ENCODE measurements around the gene TMEM164.

The TMEM164 gene

DNA sequence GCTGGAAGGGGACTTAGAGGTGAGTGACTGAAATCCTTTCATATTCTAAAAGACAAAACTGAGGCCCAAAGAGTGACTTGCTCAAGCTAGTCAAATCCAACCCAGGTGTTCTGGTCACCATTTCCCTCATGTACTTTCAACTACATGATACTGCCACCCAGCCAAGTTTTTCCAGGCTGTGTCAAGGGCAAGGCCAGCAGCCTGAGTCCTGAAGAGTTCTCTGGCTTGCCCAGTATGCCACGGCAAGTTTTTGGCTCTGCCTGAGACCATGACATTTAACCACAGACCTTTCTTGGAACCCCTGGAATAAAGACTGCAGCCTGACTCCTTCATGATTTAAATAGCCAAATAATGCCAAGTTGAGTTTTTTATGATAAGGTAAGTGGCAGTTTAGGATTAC is 10.7 kb upstream of the TMEM164 start:
- TF ChIP-seq, protein P1, sequence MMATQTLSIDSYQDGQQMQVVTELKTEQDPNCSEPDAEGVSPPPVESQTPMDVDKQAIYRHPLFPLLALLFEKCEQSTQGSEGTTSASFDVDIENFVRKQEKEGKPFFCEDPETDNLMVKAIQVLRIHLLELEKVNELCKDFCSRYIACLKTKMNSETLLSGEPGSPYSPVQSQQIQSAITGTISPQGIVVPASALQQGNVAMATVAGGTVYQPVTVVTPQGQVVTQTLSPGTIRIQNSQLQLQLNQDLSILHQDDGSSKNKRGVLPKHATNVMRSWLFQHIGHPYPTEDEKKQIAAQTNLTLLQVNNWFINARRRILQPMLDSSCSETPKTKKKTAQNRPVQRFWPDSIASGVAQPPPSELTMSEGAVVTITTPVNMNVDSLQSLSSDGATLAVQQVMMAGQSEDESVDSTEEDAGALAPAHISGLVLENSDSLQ (IDR thresholded peaks at IDR 0.05), result no peak
- TF ChIP-seq FOXM1 (IDR thresholded peaks at IDR 0.05; ENCODE audit: borderline replicate concordance) (no peak), LEF1 (IDR thresholded peaks at IDR 0.05; ENCODE audit: borderline replicate concordance) (no peak), ZNF384 (IDR thresholded peaks at IDR 0.05) (no peak), ARNT (IDR thresholded peaks at IDR 0.05) (no peak), NFRKB (IDR thresholded peaks at IDR 0.05) (no peak)
- no peak for DNase-seq (ENCODE audit: extremely low spot score)
- ChIA-PET CTCF (no interaction called here), POLR2A (interaction anchor here (2.4 kb wide), 1 partner anchor 10 kb away, joined by 5 read pairs; the partner anchor contains the start of gene TMEM164)

DNA sequence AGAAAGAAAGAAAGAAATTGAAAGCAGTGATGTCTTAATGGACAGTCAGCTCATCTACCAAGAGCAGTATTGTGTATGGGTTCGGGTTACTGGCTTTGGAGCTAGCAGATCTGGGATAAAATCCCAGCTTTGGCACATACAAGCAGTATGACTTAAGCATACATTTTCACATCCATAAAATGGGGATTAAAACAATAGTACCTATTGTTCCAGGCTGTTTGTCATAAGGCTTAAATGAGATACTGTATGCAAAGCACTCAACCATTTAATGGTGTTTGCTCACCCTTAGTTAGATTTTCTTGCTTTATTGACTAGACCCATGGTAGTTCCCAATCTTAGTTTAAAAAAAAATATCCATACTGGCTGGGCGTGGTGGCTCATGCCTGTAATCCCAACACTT is 7.8 kb upstream of the TMEM164 start:
- no peak for TF ChIP-seq NFRKB (IDR thresholded peaks at IDR 0.05)
- no peak for TF ChIP-seq HDGF (IDR thresholded peaks at IDR 0.05; ENCODE audit: borderline replicate concordance)
- no peak for TF ChIP-seq FOXK2 (IDR thresholded peaks at IDR 0.05)
- no peak for TF ChIP-seq ELF4 (IDR thresholded peaks at IDR 0.05)
- TF ChIP-seq ZNF384 (IDR thresholded peaks at IDR 0.05), result no peak
- no peak for TF ChIP-seq BHLHE40 (IDR thresholded peaks at IDR 0.05; ENCODE audit: borderline replicate concordance)
- TF ChIP-seq TARDBP (IDR thresholded peaks at IDR 0.05), result no peak
- no peak for TF ChIP-seq CTBP1 (IDR thresholded peaks at IDR 0.05; ENCODE audit: borderline replicate concordance)
- no peak for TF ChIP-seq ARNT (IDR thresholded peaks at IDR 0.05)
- TF ChIP-seq LEF1 (IDR thresholded peaks at IDR 0.05; ENCODE audit: borderline replicate concordance), result no peak
- TF ChIP-seq FOXM1 (IDR thresholded peaks at IDR 0.05; ENCODE audit: borderline replicate concordance), result no peak
- no peak for TF ChIP-seq SP1 (IDR thresholded peaks at IDR 0.05)
- TF ChIP-seq SUZ12 (IDR thresholded peaks at IDR 0.05), result no peak
- CTCF ChIA-PET, result no interaction called here
- no peak for DNase-seq (ENCODE audit: extremely low spot score)
- POLR2A ChIA-PET, result no interaction called here

DNA sequence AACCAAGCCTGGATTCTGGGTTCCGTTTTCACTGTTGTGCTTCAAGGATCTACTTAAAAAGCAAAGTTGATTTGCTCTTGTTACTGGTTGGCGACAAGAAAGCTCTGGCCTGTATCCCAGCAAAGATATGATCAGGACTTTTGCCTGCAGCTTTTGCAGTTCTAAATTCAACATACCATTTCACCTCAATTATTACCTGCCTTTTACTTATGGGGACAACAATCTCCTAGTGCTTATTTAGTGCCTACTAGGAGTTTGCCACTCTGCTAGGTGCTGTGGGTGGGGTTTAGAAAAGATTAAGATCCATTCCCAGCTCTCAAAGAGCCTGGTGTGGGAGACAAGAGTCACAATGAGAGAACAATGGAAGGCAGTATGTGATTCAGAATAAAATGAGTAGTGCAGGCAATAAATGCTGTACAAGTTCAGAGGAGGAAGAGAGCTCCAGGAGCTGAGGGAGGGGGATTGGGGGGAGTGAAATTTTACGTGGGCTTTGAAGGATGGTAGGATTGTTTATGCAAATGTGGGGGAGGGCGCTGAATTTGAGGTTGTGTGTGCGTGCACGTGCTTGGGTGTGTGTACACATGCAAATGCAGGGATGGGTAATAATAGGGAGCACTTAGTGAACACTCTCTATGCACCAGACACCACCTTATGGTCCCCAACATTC is 5.0 kb upstream of the TMEM164 start:
- CTCF ChIA-PET, result interaction anchor here (0.6 to 1.0 kb wide), 2 partner anchors 49 to 155 kb away, joined by 3 to 4 read pairs; no protein-coding TSS in a partner anchor
- POLR2A ChIA-PET, result interaction anchor here (1.1 kb wide), 1 partner anchor 18 kb away, joined by 3 read pairs; no protein-coding TSS in a partner anchor
- no peak for TF ChIP-seq L3MBTL2 (conservative IDR thresholded peaks at IDR 0.05)
- TF ChIP-seq LEF1 (IDR thresholded peaks at IDR 0.05; ENCODE audit: borderline replicate concordance), result no peak
- TF ChIP-seq BHLHE40 (IDR thresholded peaks at IDR 0.05; ENCODE audit: borderline replicate concordance), result no peak
- TF ChIP-seq TARDBP (IDR thresholded peaks at IDR 0.05), result no peak
- TF ChIP-seq ARNT (IDR thresholded peaks at IDR 0.05), result no peak
- no peak for TF ChIP-seq SP1 (IDR thresholded peaks at IDR 0.05)
- TF ChIP-seq ELF4 (IDR thresholded peaks at IDR 0.05), result no peak
- TF ChIP-seq CTBP1 (IDR thresholded peaks at IDR 0.05; ENCODE audit: borderline replicate concordance), result no peak
- no peak for TF ChIP-seq FOXK2 (IDR thresholded peaks at IDR 0.05)
- TF ChIP-seq NFRKB (IDR thresholded peaks at IDR 0.05), result no peak
- TF ChIP-seq FOXA1 (IDR thresholded peaks at IDR 0.05), result no peak
- TF ChIP-seq HDGF (IDR thresholded peaks at IDR 0.05; ENCODE audit: borderline replicate concordance), result no peak
- TF ChIP-seq FOXM1 (IDR thresholded peaks at IDR 0.05; ENCODE audit: borderline replicate concordance), result no peak
- no peak for TF ChIP-seq SUZ12 (IDR thresholded peaks at IDR 0.05)
- TF ChIP-seq, protein P1 (IDR thresholded peaks at IDR 0.05), result no peak
- no peak for DNase-seq (ENCODE audit: extremely low spot score)

DNA sequence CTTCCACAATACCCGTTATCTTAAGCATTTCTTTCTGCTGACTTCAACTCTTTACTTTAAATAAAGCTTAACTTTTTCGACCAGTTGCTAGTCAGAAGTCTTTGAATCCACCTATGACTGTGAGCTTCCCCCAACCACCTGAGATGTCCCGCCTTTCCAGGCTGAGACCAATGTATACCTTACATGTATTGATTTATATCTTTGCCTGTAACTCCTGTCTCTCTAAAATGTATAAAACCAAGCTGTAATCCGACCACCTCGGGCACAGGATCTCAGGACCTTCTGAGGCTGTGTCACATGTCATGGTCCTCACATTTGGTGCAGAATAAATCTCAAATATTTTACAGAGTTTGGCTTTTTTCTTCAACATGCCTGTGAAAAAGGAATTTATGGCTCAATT is 2.9 kb upstream of the TMEM164 start:
- TF ChIP-seq SP1 (IDR thresholded peaks at IDR 0.05), result no peak
- TF ChIP-seq, protein P1 (IDR thresholded peaks at IDR 0.05), result peak; percentile 86
- CTCF ChIA-PET, result no interaction called here
- no peak for DNase-seq (ENCODE audit: extremely low spot score)
- POLR2A ChIA-PET, result no interaction called here

DNA sequence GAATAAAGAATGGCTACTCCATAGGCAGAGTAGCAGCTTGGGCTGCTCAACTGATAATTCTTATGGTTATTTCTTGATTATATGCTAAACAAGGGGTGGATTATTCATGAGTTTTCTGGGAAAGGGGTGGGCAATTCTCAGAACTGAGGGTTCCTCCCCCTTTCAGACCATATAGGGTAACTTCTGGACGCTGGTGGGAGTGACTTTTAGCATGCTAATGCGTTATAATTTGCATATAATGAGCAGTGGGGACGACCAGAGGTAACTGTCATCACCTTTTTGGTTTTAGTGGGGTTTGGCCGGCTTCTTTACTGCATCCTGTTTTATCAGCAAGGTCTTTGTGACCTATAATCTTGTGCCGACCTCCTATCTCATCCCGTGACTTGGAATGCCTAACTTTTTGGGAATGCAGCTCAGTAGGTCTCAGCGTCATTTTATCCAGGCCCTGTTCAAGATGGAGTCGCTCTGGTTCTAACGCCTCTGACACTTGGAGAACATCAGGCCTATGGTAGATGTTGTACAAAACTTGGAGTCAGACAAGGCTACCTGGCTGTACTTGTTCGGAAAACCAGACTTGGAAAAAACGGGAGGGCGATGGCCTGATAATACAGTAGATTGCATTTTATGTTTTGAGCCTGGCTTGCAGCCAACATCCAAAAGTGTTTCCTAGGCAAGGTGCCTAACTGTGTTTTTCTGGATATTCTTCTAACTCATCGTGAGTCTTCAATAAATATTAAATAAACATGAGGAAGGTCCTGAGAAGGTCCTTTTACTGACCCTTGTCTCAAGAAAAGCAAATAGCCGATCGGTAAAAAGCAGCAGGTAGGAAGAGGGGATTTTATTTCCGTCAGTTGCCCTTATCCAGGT is 1.8 kb upstream of the TMEM164 start:
- no peak for DNase-seq (ENCODE audit: extremely low spot score)
- CTCF ChIA-PET, result no interaction called here

More for the DNA sequence above, 1.8 kb upstream of the TMEM164 start:
- POLR2A ChIA-PET, result no interaction called here
- TF ChIP-seq ZNF384 (IDR thresholded peaks at IDR 0.05), result no peak
- no peak for TF ChIP-seq BHLHE40 (IDR thresholded peaks at IDR 0.05; ENCODE audit: borderline replicate concordance)
- no peak for TF ChIP-seq FOXM1 (IDR thresholded peaks at IDR 0.05; ENCODE audit: borderline replicate concordance)
- TF ChIP-seq NFRKB (IDR thresholded peaks at IDR 0.05), result no peak
- TF ChIP-seq L3MBTL2 (conservative IDR thresholded peaks at IDR 0.05), result no peak
- no peak for TF ChIP-seq TARDBP (IDR thresholded peaks at IDR 0.05)
- no peak for TF ChIP-seq CTBP1 (IDR thresholded peaks at IDR 0.05; ENCODE audit: borderline replicate concordance)
- TF ChIP-seq SUZ12 (IDR thresholded peaks at IDR 0.05), result no peak
- TF ChIP-seq LEF1 (IDR thresholded peaks at IDR 0.05; ENCODE audit: borderline replicate concordance), result no peak
- no peak for TF ChIP-seq HDGF (IDR thresholded peaks at IDR 0.05; ENCODE audit: borderline replicate concordance)
- TF ChIP-seq, protein P1 (IDR thresholded peaks at IDR 0.05), result no peak
- TF ChIP-seq FOXA1 (IDR thresholded peaks at IDR 0.05), result no peak
- no peak for TF ChIP-seq SP1 (IDR thresholded peaks at IDR 0.05)
- TF ChIP-seq ELF4 (IDR thresholded peaks at IDR 0.05), result no peak
- TF ChIP-seq FOXK2 (IDR thresholded peaks at IDR 0.05), result no peak
- TF ChIP-seq ARNT (IDR thresholded peaks at IDR 0.05), result no peak

Measured in HEK293T (cell line).